ENCODE measurements around the gene NR2C1.
A peak's percentile ranks its signal among the peaks of the same experiment; 100 is the strongest.
"Not testable (repeated sequence)": the region's sequence is repeated elsewhere in the genome, so short reads cannot be mapped to it uniquely, and the experiment has no call there.

NR2C1 gene

DNA sequence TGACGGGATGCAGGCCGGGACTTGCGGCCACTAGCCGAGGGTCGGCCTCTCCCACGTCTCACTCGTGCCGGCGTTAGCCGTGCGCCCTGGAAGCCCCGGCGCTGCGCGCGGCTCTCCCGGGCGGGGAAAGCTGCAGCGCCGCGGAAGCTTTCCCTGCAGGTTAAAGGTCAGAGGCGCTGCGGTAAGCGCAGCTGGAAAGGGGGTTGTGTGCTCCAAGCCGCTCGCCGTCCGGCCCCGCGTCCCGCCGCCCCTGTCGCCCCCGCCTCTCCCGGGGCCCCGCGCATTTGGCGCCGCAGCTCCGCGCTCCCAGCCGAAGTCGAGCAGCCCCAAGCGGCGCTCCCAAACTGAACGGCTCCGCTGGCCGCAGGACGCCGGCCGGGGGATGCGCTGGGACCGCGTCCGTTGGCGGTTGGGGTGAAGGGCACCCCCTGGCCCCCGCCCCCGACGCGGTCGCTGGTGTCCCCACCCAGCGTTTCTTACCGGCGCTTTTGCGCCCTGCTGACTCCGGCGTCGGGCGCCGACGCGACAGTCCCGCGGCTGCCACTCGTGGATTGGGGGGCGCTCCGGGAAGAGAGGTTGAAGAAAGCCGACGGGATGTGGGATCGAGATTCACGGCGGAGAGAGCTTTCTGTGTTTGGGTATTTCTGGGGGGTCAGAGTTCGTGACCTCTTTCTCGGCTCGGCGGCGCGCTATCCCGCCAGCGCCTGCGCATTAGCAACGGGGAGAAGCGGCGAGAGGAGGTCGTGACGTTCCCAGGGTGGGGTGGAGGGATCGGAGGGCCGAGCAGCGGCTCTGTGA, at the start of gene NR2C1:
TSS of gene NR2C1 (minus strand) at position 719 of the 798 bp plus-strand sequence. CDS start 6,234 bp downstream, outside the sequence.
- peak; percentile 95 for DNase-seq (ENCODE audit: low spot score)

DNA sequence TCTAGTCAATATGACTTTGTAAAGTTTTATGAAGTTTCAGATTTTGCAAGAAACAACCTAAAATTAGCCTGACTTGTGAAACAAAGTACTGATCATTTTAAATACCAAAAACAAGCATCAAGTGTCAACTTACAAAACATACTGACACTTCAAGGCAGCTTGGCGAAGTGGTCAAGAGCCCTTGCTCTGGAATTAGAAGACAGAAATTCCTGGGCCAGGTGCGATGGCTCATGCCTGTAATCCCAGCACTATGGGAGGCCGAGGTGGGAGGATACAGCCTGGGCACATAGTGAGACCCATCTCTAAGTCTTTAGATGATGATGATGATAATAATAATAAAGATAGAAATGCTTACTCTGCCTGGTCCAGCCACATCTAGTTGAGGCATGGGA, 45.4 kb upstream of the NR2C1 start:
- no peak for DNase-seq (ENCODE audit: low spot score)

DNA sequence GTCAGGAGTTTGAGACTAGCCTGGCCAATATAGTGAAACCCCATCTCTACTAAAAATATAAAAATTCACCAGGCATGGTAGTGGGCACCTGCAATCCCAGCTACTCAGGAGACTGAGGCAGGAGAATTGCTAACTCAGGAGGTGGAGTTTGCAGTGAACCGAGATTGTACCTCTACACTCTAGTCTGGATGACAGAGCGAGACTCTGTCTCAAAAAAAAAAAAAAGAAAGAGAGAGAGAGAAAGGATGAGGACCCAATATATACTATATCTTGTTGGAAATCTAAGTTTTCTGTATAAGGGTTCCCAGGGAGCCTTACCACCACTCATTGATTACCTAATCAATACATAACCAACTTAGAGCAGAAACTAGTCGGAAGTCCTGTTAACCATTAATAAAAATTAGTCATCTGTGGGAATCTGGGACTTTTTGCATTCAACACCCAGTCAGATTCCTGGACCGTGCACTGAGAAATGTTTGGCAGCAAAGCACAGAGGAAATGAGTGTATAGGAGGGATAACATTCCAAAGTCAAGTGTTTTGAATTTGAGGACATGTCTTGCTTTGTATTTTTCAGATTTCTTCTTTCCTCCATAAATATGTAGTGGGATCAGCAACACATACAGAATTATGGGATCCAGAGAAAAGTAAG, 44.8 kb upstream of the NR2C1 start:
- no peak for DNase-seq (ENCODE audit: low spot score)

DNA sequence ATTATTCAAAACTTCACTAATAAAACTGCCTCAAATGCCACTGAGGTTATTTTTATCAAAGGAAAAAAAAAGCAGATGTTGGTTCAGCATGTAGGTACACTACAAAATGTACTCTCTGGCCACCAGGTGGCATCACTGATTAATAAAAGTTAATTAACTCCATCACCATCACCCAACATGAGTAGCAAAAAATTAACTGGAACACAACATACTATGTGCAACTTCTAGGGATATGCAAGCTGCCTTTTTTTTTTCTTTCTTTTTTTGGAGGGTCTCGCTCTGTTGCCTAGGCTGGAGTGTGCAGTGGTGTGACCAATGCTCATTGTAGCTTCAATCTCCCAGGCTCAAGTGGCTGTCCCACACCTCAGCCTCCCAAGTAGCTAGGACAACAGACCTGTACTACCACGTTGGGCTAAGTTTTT, 43.8 kb upstream of the NR2C1 start:
- peak; percentile 89 for DNase-seq (ENCODE audit: low spot score)

DNA sequence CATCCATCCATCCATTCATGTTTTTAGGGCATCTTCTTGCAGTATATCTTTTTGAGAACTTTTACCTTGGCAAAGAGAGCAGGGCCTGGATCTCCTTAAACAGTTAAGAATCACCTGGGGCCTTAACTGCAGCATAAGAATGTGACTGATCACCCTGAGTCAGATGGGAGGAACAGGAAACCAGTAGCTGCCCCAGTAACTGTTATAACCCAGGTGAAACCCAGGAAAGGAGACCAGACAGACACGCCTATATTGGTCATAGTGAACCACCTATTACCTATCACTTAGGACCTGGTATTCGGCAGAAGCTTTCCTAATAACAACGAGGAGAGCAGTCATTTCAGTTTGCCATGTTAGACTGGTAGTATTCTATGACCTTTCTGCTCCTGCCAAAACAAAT, 43.4 kb upstream of the NR2C1 start:
- DNase-seq (ENCODE audit: low spot score) = no peak

DNA sequence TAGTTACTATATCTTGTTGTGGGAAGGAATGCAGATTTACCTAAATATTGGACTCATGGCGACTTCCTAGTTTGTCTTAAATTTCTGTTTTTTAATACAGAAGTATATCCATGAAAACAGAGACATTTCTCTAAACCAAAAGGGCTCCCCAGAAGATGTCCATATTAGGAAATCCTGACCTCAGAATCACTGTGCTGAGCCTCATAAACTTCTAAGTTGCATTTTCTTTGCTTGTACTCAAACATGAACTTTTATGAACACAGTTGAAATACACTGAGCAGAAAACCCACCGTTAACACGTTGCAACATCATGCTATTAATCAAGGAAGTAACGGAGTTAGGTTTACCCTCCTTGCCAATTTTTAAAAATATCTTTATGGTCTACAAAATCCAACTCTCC, 42.9 kb upstream of the NR2C1 start:
- DNase-seq (ENCODE audit: low spot score) = no peak

DNA sequence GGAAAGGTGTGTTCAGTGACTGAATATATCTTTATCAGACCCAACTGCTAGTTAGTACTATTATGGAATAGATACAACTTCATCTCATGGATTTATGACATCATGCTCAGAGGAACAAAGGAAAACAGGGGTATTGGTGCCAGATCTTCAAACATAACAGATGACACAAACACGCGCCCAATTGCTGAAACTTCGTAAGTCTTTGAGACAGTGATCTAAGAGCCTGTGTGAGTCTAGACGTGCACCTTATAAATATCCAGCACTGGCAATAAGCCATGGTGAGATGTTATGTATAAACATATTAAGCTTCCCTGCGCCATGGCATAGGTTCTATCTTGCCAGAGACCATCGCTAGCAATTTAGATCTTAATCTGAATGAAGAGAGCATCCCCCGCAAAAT, 42.2 kb upstream of the NR2C1 start:
- DNase-seq (ENCODE audit: low spot score) = no peak

DNA sequence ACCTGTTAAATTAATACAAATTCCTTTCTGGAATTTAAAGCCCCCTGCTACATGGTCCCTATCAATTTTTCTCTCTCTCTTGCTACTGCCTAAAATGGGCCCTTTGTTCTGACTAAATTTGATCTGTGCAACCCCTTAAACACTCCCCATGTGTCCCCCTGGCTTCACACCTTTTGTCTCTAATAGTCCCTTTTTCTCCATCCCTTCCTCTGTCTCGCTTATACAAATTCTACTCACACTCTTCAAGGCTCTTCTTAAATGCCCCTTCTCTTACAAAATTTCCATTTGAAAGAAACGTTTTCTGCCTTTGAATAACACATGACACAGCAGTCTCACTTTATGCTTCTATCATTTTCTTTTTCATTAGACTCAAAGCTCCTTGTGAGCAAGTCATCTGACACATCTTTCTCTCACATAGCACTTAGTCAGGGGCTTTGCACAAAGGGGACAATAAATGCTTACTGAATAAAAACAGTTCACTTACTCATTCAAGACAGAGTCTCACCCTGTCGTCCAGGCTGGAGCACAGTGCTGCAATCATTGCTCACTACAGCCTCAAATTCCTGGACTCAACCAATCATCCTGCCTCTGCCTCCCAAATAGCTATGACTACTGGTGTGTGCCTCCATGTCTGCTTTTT, 41.5 kb upstream of the NR2C1 start:
- DNase-seq (ENCODE audit: low spot score) = no peak

DNA sequence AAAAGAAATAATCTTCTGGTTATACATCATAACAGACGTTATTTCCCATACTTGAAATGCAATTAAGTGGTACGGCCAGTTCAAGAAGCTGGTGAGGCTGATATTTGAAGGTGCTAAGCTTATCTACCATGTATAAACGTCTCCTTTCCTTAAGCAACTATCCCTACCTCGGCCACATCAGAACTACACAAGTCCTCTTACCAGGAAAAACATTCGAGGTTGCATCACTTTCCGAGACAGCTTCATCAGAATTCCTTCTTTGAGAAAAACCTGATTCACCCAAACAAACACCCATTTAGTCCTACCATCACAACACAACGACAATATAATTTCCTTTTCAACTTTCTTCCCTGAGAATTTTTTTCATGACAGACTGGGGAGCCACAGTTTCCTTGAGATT, 33.9 kb upstream of the NR2C1 start:
- no peak for DNase-seq (ENCODE audit: low spot score)

DNA sequence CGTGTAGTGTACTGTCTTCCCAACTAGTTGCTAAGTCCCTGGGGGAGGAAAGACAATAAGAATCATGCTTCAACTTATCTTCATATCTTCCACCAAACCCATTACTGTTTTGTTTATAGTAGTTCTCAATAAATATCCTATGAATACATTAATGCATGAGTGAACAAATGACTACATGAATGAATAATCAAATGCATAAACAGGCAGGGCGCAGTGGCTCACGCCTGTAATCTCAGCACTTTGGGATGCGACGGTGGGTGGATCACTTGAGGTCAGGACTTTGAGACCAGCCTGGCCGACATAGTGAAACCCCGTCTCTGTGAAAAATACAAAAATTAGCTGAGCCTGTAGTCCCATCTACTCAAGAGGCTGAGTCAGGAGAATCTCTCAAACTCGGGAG, 32.1 kb upstream of the NR2C1 start:
- no peak for DNase-seq (ENCODE audit: low spot score)

DNA sequence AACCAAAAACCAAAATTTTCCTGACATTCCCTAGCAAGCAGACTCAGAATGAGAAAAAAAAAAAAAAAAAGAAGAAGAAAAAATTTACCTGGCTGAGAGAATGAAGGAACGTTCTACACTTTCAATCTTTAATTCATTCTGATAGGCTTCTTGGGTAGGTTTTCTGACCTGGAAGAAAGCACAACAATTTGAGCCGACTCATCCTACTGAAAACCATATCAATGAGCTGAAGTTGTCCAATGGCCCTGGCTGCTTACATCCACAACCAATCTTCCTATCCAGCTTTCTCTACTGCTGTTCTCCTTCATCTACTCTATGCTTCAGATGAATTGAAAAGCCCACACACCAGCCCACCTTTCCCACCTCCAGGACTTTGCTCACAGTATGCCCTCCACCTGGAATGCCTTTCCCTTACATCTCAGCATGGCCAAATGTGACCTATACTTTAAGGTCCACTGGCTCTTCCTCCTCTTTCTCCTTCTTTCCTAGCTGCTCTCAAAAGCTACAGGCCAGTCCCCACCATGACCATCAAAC, 31.6 kb upstream of the NR2C1 start:
- no peak for DNase-seq (ENCODE audit: low spot score)

DNA sequence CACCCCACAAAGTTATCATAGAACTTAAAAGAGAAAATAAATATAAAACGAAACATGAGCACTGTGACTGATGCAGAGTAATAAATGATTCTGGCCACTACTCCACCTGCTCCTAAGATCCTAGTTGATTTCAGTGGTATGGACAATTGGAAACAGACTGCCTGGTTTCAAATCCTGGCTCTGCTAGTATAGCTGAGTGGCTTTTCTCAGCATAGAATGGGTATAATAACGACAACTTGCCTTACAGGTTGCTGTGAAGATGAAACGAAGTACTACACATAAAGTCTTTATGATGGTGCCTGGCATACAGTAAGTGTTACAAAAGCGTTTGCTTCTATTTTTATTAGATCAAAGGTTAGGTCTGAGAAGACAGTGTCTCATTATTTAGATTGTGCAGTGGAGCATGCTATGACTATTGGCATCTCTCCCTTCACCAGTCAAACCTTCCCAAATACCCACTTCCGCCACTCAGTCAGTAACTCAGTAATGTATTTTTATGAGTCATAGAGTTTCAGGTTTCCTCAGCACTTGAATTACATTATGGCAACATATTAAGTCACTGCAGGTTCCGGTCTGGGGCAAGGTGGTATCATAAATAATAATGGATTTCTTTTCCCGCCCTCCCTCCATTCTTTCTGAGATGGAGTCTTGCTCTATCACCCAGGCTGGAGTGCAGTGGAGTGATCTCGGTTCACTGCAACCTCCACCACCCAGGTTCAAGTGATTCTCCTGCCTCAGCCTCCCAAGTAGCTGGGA, 29.7 kb upstream of the NR2C1 start:
- DNase-seq (ENCODE audit: low spot score) = no peak

DNA sequence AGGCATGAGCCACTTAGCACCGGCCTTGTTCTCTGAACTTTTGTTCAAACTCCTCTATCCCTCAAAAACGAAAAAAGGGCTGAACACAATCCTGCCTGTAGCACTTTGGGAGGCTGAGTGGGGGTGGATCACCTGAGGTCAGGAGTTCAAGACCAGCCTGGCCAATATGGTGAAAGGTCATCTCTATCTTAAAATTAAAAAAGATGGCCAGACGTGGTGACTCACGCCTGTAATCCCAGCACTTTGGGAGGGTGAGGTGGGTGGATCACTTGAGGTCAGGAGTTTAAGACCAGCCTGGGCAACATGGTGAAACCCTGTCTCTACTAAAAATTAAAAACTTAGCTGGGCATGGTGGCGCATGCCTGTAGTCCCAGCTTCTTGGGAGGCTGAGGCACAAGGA, 28.5 kb upstream of the NR2C1 start:
- not testable (repeated sequence) for DNase-seq (ENCODE audit: low spot score)

DNA sequence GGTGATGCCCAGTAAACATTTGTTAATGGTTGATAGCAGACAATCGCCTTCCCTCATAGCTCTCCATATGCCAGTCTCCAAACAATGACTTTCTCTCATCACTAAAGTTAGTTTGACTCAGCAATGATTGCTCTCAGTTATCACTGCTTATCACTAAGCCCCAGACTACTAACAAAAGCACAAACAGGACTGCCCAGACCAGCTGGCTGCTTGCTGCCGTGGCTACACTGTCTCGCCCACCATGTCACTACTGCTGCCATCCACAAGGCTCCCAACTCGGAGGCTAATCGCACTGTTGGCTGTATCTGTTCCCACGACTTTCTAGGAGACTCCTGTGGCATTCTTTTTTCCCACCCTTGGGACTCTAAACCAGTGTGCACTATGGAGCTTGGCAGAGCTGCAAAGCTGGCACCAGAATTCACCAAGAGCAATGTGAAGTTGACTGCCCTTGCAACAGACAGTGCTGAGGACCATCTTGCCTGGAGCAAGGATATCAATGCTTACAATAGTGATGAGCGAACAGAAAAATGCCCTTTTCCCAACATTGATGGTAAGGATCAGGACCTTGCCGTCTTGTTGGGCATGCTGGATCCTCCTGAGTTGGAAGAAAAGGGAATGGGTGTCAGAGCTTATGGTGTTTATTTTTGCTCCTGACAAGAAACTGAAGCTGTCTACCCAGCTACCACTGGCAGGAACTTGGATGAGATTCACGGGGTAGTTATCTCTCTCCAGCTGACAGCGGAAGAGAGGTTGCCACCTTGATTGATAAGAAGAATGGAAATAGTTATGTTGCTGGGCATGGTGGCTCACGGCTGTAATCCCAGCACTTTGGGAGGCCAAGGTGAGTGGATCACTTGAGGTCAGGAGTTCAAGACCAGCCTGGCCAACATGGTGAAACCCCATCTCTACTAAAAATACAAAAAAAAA, 27.1 kb upstream of the NR2C1 start:
- no peak for DNase-seq (ENCODE audit: low spot score)

DNA sequence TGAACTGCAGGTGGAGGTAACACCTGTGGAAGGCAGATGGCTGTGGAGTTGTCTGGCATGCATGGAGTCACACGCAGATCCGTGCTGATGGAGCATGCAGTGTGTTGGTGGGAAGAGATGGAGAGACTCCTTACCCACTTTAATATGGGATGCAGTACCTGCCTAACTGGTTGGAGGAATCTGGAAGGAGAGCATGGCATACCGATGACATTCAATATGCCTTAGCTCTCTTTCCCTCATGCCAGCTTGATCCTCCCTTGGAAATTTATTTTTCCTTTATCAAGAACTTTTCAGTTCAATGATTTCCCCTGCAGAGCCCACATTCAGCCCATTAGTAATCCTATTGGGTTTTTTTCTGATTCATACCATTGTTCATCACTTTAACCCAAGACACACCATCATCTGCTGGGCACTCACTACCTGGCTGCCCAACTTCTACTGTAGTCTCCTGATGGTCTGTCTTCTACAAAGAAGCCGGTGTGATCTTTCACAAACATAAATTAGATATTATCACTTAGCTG, 25.9 kb upstream of the NR2C1 start:
- DNase-seq (ENCODE audit: low spot score) = no peak

DNA sequence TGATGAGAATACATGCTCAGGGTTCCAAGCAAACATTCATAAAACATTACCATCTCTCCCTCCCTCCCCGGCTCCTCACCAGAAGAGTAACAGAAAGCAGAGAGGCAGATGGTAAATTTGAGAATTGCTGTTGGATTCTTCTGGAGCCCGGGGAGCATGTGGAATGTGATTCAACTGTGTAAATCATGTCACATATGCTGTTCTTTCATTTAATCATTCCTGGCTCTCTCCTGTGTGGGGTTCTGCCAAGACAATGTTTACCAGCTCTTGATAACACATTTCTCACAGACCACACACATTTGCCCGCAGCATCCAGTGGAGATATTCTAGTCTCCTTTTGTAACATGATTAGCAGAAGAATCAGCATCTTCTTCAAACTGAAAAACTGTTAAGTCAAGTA, 23.4 kb upstream of the NR2C1 start:
- no peak for DNase-seq (ENCODE audit: low spot score)

DNA sequence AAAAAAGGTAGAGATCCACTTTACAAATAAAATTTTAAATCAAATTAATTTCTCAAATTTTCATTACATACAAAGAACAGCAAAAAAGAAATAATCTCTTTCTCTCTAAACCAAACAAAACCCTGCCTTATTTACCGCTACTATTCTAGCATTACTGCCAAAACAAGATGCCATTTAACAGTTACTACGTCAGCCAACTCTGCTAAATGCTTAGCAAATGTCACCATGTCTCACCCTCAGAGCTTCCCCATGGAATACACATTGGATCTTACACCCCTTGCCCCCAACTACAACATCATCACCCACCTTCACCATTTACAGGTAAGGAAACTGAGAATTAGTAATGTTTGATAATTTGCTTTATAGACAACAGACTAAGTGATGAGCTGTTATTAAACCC, 23.0 kb upstream of the NR2C1 start:
- DNase-seq (ENCODE audit: low spot score) = no peak

DNA sequence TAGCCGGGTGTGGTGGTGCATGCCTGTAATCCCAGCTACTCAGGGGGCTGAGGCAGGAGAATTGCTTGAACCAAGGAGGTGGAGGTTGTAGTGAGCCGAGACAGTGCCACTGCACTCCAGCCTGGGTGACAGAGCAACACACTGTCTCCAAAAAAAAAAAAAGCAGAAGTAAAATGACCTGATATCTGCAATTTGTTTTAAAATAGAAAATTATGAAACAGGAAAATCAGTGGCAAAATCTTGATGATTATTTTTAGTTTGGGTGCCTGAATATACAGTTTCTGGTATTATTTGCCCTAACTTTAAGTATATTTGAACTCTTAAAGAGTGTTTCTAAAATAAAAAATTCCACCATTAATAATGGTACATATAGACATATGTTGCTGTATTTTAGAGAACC, 22.4 kb upstream of the NR2C1 start:
- not testable (repeated sequence) for DNase-seq (ENCODE audit: low spot score)

DNA sequence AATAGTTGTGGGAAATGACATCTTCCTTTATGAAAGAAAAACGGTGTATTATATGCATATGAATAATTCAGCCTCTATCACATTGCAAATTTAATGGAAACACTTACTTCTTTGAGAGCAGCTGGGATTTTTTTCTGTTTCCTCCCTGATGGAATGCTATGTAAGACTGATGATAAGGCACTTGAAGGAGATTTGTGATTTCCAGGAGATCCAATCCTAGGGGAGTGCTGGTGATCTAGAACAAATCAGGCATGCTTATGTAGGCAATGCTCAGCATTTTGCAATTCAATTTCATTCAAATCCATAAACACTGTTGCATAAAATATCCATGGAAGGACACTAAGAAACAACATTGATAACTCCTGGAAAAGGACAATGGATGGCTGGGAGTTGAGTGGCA, 16.0 kb upstream of the NR2C1 start:
- DNase-seq (ENCODE audit: low spot score) = no peak

DNA sequence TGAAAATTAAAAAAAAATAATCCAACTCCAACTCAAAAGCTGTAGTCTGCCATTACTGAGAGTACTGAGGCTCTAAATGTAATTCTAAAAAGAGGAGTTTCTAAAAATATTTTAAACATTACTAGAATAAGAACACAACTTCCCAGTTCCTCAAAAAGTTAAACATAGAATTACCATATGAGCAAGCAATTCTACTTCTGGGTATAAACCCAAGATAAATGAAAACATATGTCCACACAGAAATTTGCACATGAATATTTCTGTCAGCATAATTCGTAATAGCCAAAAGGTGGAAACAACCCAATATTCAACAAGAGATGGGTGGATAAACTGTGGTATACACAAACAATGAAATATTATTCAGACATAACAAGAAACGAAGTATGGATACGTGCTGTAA, 15.0 kb upstream of the NR2C1 start:
- DNase-seq (ENCODE audit: low spot score) = no peak

DNA sequence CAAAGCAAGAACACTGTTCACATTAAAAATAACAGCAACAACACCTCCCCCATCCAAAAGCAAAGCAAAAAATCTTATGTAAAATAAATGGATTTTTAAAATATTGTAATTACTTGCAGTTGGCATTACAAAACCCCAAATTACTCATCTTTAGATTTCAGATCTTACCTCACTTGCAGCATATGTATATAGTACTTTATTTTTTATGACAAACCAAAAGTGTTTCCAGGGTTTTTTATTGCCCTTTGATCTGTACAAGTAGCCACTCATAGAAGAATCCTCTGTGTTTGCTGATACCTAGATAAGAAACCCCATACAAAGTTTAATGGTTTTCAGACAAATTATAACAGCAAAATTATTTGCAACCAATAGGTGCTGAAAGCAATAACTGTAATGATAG, 12.2 kb upstream of the NR2C1 start:
- no peak for DNase-seq (ENCODE audit: low spot score)

Data from NAMALWA (cell line).